ENCODE measurements around the gene UCP2.
A peak's percentile ranks its signal among the peaks of the same experiment; 100 is the strongest.

The UCP2 gene, protein sequence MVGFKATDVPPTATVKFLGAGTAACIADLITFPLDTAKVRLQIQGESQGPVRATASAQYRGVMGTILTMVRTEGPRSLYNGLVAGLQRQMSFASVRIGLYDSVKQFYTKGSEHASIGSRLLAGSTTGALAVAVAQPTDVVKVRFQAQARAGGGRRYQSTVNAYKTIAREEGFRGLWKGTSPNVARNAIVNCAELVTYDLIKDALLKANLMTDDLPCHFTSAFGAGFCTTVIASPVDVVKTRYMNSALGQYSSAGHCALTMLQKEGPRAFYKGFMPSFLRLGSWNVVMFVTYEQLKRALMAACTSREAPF

DNA sequence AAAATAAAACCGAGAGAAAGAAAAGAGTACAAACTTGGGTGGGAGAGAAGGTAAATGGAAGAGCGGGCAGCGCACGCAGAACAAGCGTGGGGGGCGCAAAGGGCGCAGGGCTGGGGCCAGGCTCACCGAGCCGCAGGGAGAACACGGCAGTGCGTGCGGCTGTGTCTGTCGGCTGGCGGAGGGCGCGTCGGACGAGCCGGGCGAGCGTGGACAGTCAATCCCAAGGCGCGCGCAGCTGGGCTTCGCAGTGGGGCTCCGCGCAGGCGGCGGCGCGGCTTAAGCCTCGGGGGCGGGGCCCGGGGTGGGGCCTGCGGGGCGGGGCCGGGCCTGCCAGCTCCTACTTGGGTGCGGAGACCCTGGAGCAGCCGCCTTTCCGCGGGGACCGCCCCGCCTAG, at the start of gene UCP2:
Gene UCP2, minus strand, starts transcription at position 249 of the 395 bp plus-strand sequence. CDS start 4,465 bp downstream, outside the sequence.
- peak; percentile 89 for DNase-seq

DNA sequence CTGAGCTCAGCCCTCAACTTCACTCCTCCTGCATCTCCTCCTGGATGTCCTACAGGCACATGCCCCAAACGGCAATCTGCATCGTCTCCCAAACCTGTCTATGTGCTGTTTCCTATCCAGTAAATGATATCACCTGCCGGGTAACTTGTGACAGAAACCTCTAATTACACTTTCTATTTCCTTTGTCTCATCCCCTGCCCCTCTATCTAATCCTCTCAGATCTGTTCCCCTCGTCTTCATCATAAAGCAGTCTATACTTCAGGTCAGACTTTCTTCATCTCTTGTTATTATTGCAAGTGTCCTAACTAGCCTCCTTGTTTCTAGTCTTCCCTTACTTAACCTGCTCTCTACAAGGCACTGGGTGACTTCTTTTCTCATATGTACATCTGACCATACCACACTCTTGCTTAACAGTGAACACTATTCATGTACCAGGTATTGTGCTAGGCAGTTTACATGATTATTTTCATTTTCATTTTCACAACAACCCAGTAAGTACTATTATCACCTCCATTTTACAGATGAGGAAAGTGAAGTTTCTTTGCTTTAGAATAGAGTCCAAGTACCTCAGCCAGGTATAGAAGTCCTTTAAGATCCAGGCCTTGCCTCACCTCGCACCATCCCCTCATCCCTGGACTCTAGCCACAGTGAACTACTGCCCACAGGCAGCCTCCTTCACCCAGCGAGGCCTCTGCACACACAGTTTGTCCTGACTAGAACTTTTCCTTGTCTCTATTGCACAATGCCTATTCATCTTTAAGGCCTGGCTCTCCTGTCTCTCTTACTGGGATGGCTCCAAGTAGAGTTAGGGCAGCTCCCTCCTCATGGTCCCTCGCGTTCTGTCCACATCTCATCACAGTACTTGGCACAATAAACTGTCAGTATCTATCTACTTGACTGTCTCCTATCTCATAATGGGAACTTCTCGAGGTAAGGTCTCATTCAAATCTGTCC, 48.4 kb upstream of the UCP2 start:
- no peak for DNase-seq

DNA sequence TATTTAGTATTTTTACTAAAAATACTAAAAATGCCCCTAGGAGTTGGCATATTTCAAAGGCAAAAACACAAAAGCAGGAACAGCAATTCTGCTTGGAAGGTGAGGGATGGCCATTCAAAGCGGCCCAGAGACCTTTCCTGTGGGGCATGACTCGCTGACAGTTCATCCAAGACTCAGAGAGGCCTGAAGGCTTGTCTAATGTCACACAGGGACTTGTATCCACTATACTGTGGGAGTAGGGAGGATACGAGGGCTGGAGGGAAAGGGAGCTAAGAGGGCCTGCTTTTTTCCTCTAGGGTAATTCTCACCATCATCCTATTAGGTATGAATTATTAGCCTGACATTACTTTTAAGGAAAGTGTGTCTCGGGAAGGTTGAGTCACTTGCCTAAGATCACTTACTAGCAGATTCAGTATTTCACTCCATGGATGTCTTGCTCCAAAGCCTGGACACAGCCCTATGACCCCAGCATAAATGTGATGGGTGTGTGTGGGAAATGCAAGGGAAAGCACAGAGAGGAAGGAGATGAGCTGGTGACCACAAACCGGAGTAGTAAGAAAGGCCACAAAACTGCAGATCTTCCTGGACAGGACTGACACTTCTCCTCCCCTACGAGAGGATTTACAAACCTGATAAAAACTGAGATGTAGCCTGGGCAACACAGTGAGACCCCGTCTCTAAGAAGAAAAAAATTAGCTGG, 43.0 kb upstream of the UCP2 start:
- DNase-seq = no peak

DNA sequence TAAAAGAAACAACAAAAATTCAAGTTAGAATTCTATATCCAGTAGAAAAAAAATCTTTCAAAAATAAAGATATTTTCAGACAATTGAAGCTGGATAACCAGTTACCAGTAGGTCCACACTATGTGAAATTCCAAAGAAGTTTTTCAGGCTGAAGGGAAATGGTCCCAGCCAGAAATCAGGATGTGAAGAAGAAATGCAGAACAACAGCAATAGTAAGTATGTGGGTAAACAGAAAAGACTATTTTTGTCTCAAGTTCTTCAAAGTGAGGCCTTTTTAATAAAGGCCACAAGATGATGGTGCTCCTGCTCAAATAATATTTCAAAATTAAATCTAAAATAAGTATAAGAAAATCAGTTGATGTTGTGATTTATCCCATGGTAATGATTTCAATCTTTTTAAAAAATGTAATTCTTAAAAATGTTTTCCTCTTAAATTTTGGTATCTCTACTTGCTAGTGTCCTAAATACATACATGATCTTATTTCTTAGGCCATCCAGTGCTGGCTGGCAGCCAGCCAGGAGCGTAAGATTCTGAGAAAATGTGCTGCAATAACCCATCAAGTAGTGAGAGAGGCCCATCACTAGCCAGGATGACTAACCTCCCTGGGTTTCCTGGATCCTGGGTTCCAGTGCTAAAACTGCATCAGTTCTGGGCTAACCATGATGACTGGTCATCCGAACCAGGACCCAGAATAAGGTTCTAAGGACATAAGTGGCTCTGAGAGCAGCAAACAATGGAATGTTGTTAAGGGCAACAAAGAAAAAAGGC, 41.8 kb upstream of the UCP2 start:
- no peak for DNase-seq

DNA sequence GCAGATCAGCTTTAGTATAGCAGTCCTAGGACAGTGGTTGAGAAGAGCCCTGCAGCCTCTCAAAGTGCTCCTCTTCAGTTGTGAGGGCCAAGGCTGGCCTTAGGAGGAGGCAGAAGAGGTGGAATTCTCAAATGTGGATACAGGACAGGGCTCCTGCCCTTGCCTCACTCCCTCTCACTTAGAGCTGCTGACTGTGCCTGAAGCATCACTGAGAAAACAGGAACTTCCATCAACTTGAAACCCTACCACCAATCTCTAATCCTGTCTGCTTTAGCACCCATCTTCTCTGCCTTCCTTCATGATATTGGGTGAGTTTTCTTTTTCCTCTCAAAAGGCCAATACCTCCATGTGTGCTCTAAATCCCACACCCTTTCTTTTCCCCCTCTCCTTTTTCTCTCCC, 40.6 kb upstream of the UCP2 start:
- no peak for DNase-seq

DNA sequence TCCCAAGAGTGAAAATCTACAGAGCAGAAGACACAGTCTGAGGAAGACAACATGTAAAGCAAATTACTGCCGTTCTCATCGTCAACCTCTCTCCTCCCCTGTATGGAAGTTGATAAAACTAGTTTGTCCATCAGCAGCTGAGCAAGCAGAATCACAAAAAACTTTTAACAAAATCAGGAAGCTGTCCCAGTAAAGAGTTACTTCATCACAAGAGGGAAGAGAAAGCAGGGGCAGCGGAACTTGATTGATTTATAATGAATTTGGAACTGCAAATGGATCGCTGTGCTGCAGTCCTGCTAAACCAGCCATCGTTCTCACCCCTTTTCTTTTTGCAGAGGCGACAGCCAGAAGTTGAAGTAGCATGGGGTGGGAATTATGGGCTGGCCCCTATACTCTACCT, 39.9 kb upstream of the UCP2 start:
- DNase-seq = no peak

DNA sequence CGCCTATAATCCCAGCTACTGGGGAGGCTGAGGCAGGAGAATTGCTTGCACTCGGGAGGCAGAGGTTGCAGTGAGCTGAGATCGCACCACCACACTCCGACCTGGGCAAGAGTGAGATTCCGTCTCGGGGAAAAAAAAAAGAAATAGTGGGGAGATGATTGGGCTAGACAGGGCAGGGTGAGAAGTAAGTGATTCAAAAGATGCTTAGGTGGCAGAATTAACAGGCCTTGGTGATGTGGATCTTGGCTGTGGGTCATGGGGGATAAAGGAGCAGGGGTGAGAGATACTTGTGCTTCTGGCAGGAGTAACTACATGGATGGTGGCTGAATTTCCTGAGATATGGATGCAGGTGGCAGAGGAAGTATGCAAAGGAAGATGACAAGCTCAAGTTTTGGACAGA, 39.4 kb upstream of the UCP2 start:
- DNase-seq = no peak

DNA sequence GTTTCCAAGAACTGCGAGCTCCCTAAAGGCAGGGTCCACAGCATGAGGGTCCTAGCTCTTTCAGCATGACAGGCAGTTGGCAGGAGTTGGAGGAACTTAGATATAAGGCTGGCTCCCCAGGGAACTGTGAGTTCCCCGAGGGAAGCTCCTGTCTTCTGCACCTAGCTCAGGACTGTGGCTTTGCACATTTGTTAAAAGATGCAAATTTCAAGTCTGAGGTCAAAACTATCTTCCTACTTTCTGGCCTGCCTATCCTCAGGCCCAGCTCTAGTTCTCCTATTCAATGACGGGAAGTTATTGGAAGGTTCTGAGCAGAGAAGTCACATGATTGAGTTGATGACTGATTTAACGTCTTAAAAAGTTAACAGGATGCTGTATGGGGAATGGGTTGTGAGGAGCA, 37.9 kb upstream of the UCP2 start:
- no peak for DNase-seq

DNA sequence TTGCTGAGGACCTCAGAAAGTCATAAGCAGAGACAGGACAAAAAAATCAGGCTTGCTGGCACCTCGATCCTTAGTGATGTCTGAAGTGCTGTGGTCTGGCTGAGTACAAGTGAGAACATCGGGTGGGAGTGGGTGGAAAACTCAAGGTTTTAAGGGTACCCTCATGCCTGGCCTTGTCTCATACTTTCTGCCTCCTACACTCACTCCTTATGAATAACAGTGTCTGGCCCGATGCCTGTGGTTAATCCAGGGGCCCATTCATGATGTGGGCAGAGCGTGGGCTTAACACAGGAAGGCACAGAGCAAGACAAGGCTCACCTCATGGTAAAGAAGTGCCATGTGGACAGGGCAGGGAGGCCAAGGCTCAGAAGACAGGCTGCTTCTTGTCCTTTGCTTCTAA, 37.2 kb upstream of the UCP2 start:
- no peak for DNase-seq

DNA sequence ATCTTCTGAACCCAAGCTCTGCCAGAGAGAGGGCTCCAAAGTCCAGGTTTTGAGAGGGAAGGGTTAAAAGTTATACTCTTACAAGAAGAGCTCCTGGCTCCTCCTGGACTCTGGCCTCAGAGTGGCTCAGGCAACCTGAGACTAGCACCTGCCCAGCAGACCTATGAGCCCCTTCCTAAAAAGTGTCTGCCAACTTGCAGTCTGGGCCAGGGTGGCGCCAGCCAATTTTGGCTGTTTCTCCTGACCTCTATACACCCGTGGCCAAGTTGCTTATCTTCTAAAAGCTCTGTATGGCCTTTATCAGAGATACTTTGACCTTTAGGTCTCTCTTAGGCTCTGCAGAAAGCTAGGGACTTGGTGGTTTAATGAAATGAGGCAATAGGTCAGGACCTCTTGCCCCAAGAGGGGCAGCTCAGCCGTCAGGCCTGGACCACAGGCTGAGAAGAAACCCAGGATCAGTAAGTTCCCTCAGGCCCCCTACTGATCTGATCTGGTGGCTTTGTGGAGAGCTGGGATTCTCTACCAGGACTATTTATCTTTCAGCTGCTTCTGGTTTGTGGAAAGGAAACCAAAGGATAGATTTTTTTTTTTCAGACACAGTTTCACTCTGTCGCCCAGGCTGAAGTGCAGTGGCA, 36.6 kb upstream of the UCP2 start:
- DNase-seq = no peak

DNA sequence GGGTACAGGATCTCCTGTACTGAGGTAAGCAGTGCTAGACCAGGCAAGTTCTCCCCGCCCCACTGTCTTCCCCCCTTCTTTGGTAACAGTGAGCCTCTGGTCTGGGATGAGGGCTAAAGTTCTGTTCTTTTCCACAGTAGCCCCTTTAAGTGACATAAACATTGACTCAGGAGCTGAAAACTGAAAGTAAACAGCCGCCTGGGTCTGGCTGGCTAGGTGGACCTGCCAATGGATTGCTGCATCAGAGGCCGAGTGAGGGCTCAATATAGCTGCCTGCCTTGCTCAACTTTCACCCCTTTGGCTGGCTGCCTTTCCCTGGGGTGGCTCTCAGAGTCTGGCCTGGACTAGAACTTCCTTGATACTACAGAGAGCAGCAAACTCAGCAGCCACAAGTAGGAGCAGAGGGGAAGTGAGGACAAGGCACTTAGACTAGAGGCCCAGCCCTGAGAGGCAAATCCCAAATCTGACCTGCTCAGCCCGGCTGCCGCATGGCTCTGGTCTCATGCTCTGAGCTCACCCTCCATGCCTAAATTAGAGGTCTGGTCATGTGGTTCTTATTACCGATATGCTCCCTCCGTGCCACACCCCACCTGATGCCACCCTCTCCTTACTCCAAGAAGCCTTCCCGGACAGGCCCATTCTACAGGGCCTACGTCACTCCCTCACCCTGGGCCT, 35.8 kb upstream of the UCP2 start:
- DNase-seq = no peak

DNA sequence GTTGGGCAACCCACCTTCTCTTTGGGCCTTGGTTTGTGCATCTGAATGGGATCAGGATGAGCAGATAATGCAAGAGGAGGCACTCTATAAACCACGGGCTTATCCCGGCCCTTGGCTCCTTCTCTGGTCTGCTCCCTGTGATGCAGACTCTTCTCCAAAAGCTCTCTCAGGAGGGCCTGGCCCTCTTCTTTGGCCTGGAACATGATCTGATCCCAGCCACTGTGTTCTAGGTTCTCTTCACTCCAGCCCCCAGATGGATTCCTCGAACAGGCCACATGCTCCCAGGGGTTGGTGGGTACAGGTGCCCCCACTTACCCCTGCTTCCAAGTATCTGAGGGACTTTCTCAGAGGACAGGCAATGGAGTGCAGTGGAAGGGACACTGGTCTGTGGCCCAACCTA, 35.0 kb upstream of the UCP2 start:
- no peak for DNase-seq

DNA sequence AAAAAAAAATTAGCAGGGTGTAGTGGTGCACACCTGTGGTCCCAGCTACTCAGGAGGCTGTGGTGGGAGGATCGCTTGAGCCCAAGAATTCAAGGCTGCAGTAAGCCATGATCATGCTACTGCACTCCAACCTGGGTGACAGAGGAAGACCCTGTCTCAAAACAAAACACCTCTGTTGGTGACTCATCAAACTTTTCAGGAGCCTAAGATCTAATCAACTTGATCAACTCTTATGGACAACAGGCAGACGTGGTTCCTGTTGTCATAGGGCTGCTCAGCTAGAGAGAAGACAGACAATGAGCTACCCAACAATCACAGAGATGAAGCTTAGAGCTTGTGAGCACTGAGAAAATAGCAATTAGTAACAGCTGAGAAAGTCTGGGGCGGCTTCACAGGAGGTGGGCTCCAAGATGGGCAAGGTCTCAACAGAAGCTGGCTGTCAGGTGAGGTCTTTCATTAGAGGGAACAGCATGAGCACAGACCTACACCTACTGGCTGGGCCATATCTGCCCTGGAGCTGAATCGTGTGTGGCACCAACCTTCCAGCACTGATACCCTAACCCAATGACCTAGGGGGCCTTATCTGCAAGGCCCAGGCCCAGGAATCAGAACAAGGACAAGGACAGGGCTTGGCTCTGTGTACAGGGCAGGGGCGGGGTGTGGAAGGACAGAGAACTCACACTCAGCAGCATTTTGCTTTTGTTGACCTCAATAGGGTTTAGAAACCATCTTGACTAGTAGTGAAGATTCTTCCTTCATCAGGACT, 33.5 kb upstream of the UCP2 start:
- DNase-seq = no peak

DNA sequence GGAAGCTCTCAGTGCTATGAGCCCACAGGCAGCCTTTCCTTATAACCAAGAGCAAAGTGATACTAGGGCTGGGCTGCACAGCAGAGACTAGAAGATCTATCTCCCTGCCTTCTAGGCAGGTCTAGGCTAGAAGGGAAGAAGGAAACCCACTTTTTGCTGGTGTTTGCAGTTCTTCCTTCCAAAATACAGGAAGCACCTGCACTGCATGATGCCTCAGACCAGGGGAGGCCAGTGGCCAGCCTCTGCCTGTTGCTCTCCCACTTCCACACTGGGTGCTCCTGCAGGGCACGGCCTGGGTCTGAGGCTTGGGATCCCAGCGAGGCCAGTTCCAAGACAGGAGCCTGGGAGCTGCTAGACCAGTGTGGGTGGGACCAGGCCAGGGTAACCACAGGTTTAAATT, 32.2 kb upstream of the UCP2 start:
- DNase-seq = no peak

DNA sequence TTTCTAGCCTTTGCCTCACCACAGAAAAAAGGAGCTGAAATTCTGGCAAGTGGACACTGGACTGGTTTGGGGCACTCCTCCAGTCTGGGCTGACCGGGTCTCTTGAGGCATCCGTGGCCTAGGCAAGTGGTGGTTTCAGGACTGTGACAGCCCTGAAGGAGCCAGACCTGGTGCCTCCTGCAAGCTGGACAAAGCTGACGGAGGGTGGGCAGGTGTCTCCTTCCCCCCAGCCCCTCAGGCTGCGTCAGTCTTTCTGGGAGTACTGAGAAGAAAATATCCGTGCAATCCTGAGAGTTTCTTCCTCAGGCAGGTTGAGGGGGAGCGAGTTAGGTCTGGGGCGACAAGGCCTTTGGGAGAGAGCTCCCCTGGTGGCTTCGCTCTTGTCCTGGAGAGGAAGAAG, 30.5 kb upstream of the UCP2 start:
- no peak for DNase-seq

DNA sequence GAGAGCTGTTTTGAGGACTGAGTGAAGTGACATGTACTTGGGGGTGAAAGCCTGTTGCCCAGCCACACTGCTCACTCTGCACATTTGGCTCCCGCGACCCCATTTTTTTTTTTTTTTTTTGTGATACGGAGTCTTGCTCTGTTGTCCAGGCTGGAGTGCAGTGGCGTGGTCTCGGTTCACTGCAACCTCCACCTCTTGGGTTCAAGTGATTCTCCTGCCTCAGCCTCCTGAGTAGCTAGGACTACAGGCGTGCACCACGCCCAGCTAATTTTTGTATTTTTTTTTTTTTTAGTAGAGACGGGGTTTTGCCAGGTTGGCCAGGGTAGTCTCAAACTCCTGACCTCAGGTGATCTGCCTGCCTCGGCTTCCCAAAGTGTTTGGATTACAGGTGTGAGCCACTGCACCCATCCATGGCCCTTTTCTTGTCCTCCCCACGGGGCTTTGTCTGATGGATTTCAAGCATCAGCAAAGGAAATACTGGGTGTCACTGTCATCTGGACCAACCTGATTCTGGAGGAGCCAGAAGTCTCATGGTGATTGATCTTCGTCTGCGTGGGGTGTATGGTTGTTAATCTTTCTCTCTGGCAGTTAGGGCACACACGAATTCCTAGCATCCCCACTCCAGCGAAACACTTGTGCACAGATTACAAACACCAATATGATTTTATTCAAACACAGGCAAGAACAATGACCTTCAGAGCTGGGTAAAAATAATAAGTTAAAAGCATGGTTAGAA, 29.6 kb upstream of the UCP2 start:
- DNase-seq = no peak

DNA sequence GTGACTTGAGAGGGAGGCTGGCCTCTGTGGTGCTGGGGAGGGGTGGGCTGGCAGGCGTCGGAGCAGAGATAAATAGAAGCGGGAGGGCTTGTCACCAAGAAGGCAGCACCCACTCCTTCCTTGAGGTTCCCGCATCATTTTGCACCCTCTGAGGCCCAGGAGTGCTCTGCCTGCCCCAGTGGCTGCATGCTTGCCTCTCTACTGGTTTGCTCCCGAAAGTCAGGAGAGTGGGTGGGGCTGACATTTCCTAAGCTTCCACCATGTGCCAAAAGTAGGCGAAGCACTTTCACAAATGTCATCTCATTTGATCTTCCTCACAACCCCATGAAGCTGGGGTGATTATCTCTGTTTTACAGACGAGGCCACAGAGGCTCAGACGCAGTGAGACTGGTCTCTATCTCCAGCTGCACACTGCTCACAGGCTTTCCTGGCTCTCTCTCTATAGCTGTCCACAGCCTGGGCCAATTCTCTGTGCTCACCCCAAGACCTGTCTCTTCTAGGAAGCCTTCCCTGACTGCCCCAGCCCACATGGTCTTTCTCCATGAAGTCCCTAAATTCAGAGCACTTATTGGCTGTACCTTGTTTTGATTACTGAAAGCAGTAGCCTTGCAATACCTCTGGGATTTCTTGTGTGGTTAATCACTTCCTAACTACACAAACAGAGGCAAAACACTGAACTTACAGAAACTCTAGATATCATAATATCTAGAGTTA, 28.9 kb upstream of the UCP2 start:
- DNase-seq = peak; percentile 45

DNA sequence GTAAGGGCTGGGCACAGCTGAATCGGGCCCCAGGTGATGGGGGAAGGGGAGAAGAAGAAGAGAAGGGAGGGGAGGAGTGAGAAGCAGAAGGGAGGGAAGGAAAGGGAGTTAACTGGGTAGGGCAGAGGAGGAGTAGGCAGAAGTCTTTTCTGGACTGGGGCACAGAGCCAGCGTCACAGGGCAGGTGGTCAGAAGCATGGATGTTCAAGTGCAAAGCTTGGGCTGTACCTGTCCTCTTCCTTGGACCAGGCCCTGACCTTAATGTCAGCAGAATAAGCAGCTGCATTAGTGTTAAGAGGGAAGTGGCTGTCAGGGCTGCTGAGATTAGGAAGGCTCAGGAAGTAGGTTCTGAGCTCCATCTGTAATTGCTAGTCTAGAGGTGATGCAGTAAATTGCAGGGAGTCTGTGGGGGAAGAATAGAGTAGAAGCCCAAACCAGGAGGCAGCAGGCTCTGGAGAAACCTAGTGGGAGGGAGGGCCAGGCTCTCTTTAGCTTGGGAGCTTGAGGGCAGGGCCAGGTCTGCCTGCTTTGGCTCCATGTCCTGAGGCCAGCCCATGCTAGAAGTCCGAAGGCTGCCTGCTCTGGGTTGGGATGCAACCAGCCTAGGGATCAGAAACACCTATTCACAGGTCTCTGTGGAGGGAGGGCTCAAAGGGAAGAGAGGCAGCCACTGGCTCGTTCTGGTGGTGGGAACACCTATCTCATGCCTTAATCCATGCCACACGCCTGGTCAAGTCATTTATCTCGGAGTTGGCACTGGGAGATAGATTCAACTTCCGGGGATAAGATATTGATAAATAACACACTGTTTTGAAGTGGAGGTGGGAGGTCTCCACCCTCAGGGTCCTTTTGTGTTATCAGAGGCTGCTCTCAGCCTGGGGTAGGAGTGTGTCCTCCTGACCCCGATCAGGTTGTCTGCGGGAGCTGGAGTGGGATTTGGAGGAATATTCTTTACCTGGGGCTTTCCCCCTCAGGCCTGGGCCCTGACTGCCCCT, 28.0 kb upstream of the UCP2 start:
- DNase-seq = no peak

Measured in activated T-cell treated with anti-CD3 and anti-CD28 coated beads, Interleukin-2, amount 50 U/mL, for 1 hour (primary cell).